ENCODE measurements around the gene TMPRSS13. TPM values are rescaled to one million over a fixed set of nuclear protein-coding genes. Genes with fewer than 3 reads are reported as not detected.

The TMPRSS13 gene
- total RNA-seq, 8 experiments from 2014 or later = 0.11 to 0.95 (median 0.15) TPM; not detected in 1

GRCh38 chr11:117905524-117905923 lies 23.7 kb downstream of the TMPRSS13 start:
- in situ Hi-C loops (cut with MboI; ENCODE audit: low pct_unique_long_range_greater_than_20kb in 2 of 9, low sequenced_read_pairs in 9 of 9, unreplicated experiment in 9 of 9) = no loop called here
- WGBS, 10 experiments = 60 to 100% (median 100%) methylated on average over 1 to 2 of the region's 4 CpGs; no CpG with 5 or more reads in 6 of the 10 experiments

GRCh38 chr11:117903505-117904382 lies 25.5 kb downstream of the TMPRSS13 start:
- no peak overlapping the region for H3K27ac ChIP-seq
- 17 to 83% (median 61%) methylated on average over 1 to 5 of the region's 14 CpGs; no CpG with 5 or more reads in 4 of the 10 experiments for WGBS, 10 experiments
- in situ Hi-C loops (cut with MboI; ENCODE audit: low pct_unique_long_range_greater_than_20kb in 2 of 9, low sequenced_read_pairs in 9 of 9, unreplicated experiment in 9 of 9) = no loop called here
- no peak for ATAC-seq (replicated peaks in 6 of 8)
- no peak overlapping the region for H3K4me3 ChIP-seq
- peaks cover 9 to 18% of the 10 kb centered on the region in 2 donors for H3K4me1 ChIP-seq (replicated peaks in 1 of 2)

More at GRCh38 chr11:117905524-117905923, 23.7 kb downstream of the TMPRSS13 start:
- Histone ChIP-seq H3K4me1 (replicated peaks in 1 of 2) (peaks cover 9 to 22% of the 10 kb centered on the region in 2 donors), H3K4me3 (no peak overlapping the region), H3K27ac (no peak overlapping the region)
- no peak for ATAC-seq (replicated peaks in 6 of 8)

GRCh38 chr11:117902001-117902845 lies 27.0 kb downstream of the TMPRSS13 start:
- H3K4me1 ChIP-seq (replicated peaks in 1 of 2) = peaks cover 0 to 4% of the 10 kb centered on the region in 2 donors
- H3K4me3 ChIP-seq = no peak overlapping the region
- in situ Hi-C loops (cut with MboI; ENCODE audit: low pct_unique_long_range_greater_than_20kb in 2 of 9, low sequenced_read_pairs in 9 of 9, unreplicated experiment in 9 of 9) = no loop called here
- no peak overlapping the region for H3K27ac ChIP-seq
- 29 to 95% (median 60%) methylated on average over 1 to 6 of the region's 13 CpGs; no CpG with 5 or more reads in 2 of the 10 experiments for WGBS, 10 experiments
- no peak for ATAC-seq (replicated peaks in 6 of 8)

- Histone ChIP-seq H3K4me1 (replicated peaks in 1 of 2) (no peaks in the 10 kb centered on the region), H3K4me3 (no peak overlapping the region), H3K27ac (no peak overlapping the region)
- no peak for ATAC-seq (replicated peaks in 6 of 8)
- in situ Hi-C loops (cut with MboI; ENCODE audit: low pct_unique_long_range_greater_than_20kb in 2 of 9, low sequenced_read_pairs in 9 of 9, unreplicated experiment in 9 of 9) = no loop called here
- WGBS, 10 experiments = 67 to 96% (median 78%) methylated on average over 1 to 8 of the region's 9 CpGs; no CpG with 5 or more reads in 4 of the 10 experiments
Observed at GRCh38 chr11:117901601-117902000, 27.6 kb downstream of the TMPRSS13 start.

GRCh38 chr11:117900720-117901440 lies 28.3 kb downstream of the TMPRSS13 start:
- ATAC-seq (replicated peaks in 6 of 8) = peak in 1 of 8 experiments; percentile 49
- WGBS, 10 experiments = 57 to 100% (median 76%) methylated on average over 1 to 10 of the region's 11 CpGs; no CpG with 5 or more reads in 4 of the 10 experiments
- no peak overlapping the region for H3K4me3 ChIP-seq
- in situ Hi-C loops (cut with MboI; ENCODE audit: low pct_unique_long_range_greater_than_20kb in 2 of 9, low sequenced_read_pairs in 9 of 9, unreplicated experiment in 9 of 9) = no loop called here
- H3K27ac ChIP-seq = no peak overlapping the region
- H3K4me1 ChIP-seq (replicated peaks in 1 of 2) = no peaks in the 10 kb centered on the region

GRCh38 chr11:117900121-117900648 lies 29.0 kb downstream of the TMPRSS13 start:
- in situ Hi-C loops (cut with MboI; ENCODE audit: low pct_unique_long_range_greater_than_20kb in 2 of 9, low sequenced_read_pairs in 9 of 9, unreplicated experiment in 9 of 9) = no loop called here
- 56 to 100% (median 89%) methylated on average over 1 to 3 of the region's 4 CpGs; no CpG with 5 or more reads in 4 of the 10 experiments for WGBS, 10 experiments

GRCh38 chr11:117898059-117898458 lies 31.1 kb downstream of the TMPRSS13 start:
- H3K4me1 ChIP-seq (replicated peaks in 1 of 2) = no peaks in the 10 kb centered on the region
- no peak overlapping the region for H3K27ac ChIP-seq
- no peak overlapping the region for H3K4me3 ChIP-seq
- WGBS, 10 experiments = 40 to 100% (median 80%) methylated on average over 1 to 3 of the region's 4 CpGs; no CpG with 5 or more reads in 3 of the 10 experiments
- ATAC-seq (replicated peaks in 6 of 8) = peak in 2 of 8 experiments; percentile 88 to 90
- in situ Hi-C loops (cut with MboI; ENCODE audit: low pct_unique_long_range_greater_than_20kb in 2 of 9, low sequenced_read_pairs in 9 of 9, unreplicated experiment in 9 of 9) = no loop called here

More at GRCh38 chr11:117900121-117900648, 29.0 kb downstream of the TMPRSS13 start:
- Histone ChIP-seq H3K27ac (no peak overlapping the region), H3K4me3 (no peak overlapping the region), H3K4me1 (replicated peaks in 1 of 2) (no peaks in the 10 kb centered on the region)
- ATAC-seq (replicated peaks in 6 of 8) = no peak

GRCh38 chr11:117892651-117893050 lies 36.6 kb downstream of the TMPRSS13 start:
- in situ Hi-C loops (cut with MboI; ENCODE audit: low pct_unique_long_range_greater_than_20kb in 2 of 9, low sequenced_read_pairs in 9 of 9, unreplicated experiment in 9 of 9) = no loop called here
- WGBS, 10 experiments = 40 to 95% (median 86%) methylated on average over 1 to 3 of the region's 3 CpGs; no CpG with 5 or more reads in 1 of the 10 experiments
- no peak for ATAC-seq (replicated peaks in 6 of 8)
- H3K27ac ChIP-seq = no peak overlapping the region
- no peak overlapping the region for H3K4me3 ChIP-seq
- peaks cover 4 to 7% of the 10 kb centered on the region in 2 donors for H3K4me1 ChIP-seq (replicated peaks in 1 of 2)

GRCh38 chr11:117891362-117891761 lies 37.8 kb downstream of the TMPRSS13 start:
- Histone ChIP-seq H3K4me3 (no peak overlapping the region), H3K27ac (no peak overlapping the region), H3K4me1 (replicated peaks in 1 of 2) (peaks cover 4 to 9% of the 10 kb centered on the region in 2 donors)
- ATAC-seq (replicated peaks in 6 of 8) = peak in 4 of 8 experiments; percentile 50 to 62 (median 54)
- 0 to 100% (median 63%) methylated on average over 1 to 2 of the region's 2 CpGs; no CpG with 5 or more reads in 2 of the 10 experiments for WGBS, 10 experiments
- in situ Hi-C loops (cut with MboI; ENCODE audit: low pct_unique_long_range_greater_than_20kb in 2 of 9, low sequenced_read_pairs in 9 of 9, unreplicated experiment in 9 of 9) = no loop called here

- no peak for ATAC-seq (replicated peaks in 6 of 8)
- 0 to 96% (median 73%) methylated on average over 1 to 4 of the region's 8 CpGs; no CpG with 5 or more reads in 4 of the 10 experiments for WGBS, 10 experiments
- no peak overlapping the region for H3K4me3 ChIP-seq
- H3K4me1 ChIP-seq (replicated peaks in 1 of 2) = peaks cover 12 to 21% of the 10 kb centered on the region in 2 donors
- in situ Hi-C loops (cut with MboI; ENCODE audit: low pct_unique_long_range_greater_than_20kb in 2 of 9, low sequenced_read_pairs in 9 of 9, unreplicated experiment in 9 of 9) = no loop called here
- H3K27ac ChIP-seq = no peak overlapping the region
Observed at GRCh38 chr11:117888139-117888566, 41.0 kb downstream of the TMPRSS13 start.

- in situ Hi-C loops (cut with MboI; ENCODE audit: low pct_unique_long_range_greater_than_20kb in 2 of 9, low sequenced_read_pairs in 9 of 9, unreplicated experiment in 9 of 9) = no loop called here
- peak in 2 of 8 experiments; percentile 30 to 33 for ATAC-seq (replicated peaks in 6 of 8)
Observed at GRCh38 chr11:117887431-117888138, 41.6 kb downstream of the TMPRSS13 start.

More at GRCh38 chr11:117887431-117888138, 41.6 kb downstream of the TMPRSS13 start:
- Histone ChIP-seq H3K4me3 (no peak overlapping the region), H3K4me1 (replicated peaks in 1 of 2) (peaks cover 18 to 27% of the 10 kb centered on the region in 2 donors), H3K27ac (no peak overlapping the region)
- 0 to 70% (median 38%) methylated on average over 1 to 6 of the region's 9 CpGs; no CpG with 5 or more reads in 2 of the 10 experiments for WGBS, 10 experiments
